SIG-M5 treated with dmso at 0.1 percent for 504 hours (cell line): ENCODE results near the gene DENND5B.

Source experiments
- DNase-seq: peaks from one replicate; lab custom pipeline; 2025; ENCODE audit not compliant: unreplicated experiment; lab: John Stamatoyannopoulos, UW

Gene DENND5B

GRCh38 chr12:31343139-31343538, 247.8 kb downstream of the DENND5B start:
- DNase-seq = no peak

DNA sequence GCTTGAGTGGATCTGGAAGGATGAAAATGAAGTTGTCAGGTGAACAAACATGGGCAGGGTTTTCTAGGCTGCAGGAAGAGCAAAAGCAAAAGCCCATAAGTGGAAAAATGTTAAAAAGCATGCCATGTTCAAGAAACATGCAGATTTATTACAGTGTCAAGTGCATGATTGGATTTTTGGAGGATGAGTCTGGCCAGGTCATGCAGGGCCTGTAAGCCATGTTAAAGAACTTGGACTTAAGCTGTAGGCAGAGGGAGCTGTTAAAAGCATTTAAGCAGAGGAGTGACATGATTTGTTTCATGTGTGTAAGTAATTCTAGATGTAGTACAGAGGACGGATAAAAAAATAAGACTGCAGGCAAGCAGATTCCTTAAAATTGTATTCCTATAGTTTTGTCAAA, 248.7 kb downstream of the DENND5B start:
- DNase-seq = no peak

DNA sequence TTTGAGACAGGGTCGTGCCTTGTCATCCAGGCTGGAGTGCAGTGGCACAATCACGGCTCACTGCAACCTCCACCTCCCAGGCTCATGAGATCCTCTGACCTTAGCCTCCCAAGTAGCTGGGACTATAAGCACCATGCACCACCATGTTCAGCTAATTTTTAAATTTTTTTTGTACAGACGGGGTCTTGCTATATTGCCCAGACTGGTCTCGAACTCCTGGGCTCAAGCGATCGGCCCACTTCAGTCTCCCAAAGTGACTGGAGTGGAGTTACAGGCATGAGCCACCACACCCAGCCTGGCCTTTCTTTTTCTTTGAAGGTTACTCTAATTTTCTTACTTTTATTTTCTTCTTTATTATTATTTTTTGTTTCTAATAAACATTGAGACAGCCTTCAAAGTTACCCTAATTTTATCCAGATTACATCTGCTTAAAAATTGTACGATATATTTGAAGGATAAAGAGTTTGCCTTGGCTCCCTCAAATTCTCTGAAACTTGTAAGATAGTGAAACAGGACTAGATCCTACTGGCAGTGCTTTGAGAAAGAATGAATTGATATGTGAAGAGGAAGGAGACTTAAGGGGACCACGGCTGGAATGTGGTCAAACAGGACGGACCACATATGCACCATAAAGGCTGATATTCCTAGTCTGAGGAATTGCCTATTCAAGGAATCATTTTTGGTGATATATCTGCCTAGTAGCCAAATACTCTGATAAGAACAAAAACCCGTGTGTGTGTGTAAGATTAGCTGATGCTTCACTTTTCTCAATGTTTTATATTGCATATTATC, 250.9 kb downstream of the DENND5B start:
- no peak for DNase-seq

- no peak for DNase-seq
Measured at GRCh38 chr12:31337952-31338351, 253.0 kb downstream of the DENND5B start.
